IMR-90 (cell line): ENCODE measurements around the gene COG7. TPM values are rescaled to one million over a fixed set of nuclear protein-coding genes. Genes with fewer than 3 reads are reported as not detected.

Experiments
- ATAC-seq: fragments of 200-7000 bp; cut with Tn5 transposase; 2 replicates; pipeline ENCODE4 v1.9.1; 2020; ENCODE audit warnings: low read depth, mild to moderate bottlenecking, moderate library complexity
- BruUV-seq: library from RNA; stranded (reverse); fragments of 400-500 nt; replicated peaks from 2 replicates; lab custom pipeline; 2021; lab: Mats Ljungman, UMichigan
- CTCF ChIA-PET: fragments of 300-600 bp; formaldehyde crosslinking; extraction: SDS; loops from one replicate; lab custom pipeline; 2021; ENCODE audit warnings: antibody characterized with exemption; lab: Yijun Ruan, JAX
- POLR2A ChIA-PET: fragments of 300-600 bp; sonication (Branson Sonifier 250); formaldehyde crosslinking; loops from one replicate; lab custom pipeline; 2022; ENCODE audit warnings: antibody characterized with exemption; ENCODE audit not compliant: unreplicated experiment; lab: Charles Lee
- DNase-seq: peaks from one replicate; pipeline ENCODE4 v3.0.0; 2013
- H2AFZ ChIP-seq: replicated peaks from 2 replicates; pipeline ENCODE3; 2013; ENCODE audit warnings: low read length, mild to moderate bottlenecking; ENCODE audit not compliant: poor library complexity
- H2AK5ac ChIP-seq: 2 replicates; pipeline ENCODE4 v1.6.1; 2013; ENCODE audit warnings: low read depth, low read length, inconsistent platforms
- H2AK9ac ChIP-seq: replicated peaks from 2 replicates; pipeline ENCODE3; 2013; ENCODE audit warnings: mild to moderate bottlenecking, low read depth, low read length, moderate library complexity; ENCODE audit not compliant: poor library complexity
- H2BK120ac ChIP-seq: 2 replicates; pipeline ENCODE4 v1.6.1; 2013; ENCODE audit warnings: low read depth, low read length, inconsistent platforms
- H2BK15ac ChIP-seq: 3 replicates; pipeline ENCODE4 v1.6.1; 2013; ENCODE audit warnings: low read depth, low read length, inconsistent platforms
- H2BK20ac ChIP-seq: 2 replicates; pipeline ENCODE4 v1.6.1; 2013; ENCODE audit warnings: low read depth, mild to moderate bottlenecking, inconsistent platforms, low read length, moderate library complexity
- H2BK5ac ChIP-seq: 2 replicates; pipeline ENCODE4 v1.6.1; 2013; ENCODE audit warnings: mild to moderate bottlenecking, low read depth, low read length, inconsistent platforms; ENCODE audit not compliant: poor library complexity, severe bottlenecking
- H3K14ac ChIP-seq: replicated peaks from 2 replicates; pipeline ENCODE4 v1.6.1; 2013; ENCODE audit warnings: low read depth, low read length, inconsistent platforms
- H3K18ac ChIP-seq: 2 replicates; pipeline ENCODE4 v1.6.1; 2013; ENCODE audit warnings: low read depth, low read length, control low read depth
- H3K23ac ChIP-seq: 2 replicates; pipeline ENCODE4 v1.6.1; 2013; ENCODE audit warnings: low read depth, low read length, inconsistent platforms
- H3K27ac ChIP-seq: 2 replicates; pipeline ENCODE4 v1.5.1; 2013; ENCODE audit warnings: mild to moderate bottlenecking, control low read depth, low read length; ENCODE audit not compliant: insufficient read depth
- H3K27me3 ChIP-seq: 2 replicates; pipeline ENCODE4 v1.6.1; 2013; ENCODE audit warnings: low read length; ENCODE audit not compliant: control insufficient read depth, insufficient read depth
- H3K36me3 ChIP-seq: 2 replicates; pipeline ENCODE4 v1.6.1; 2013; ENCODE audit warnings: low read length, mixed read lengths; ENCODE audit not compliant: control insufficient read depth, insufficient read depth
- H3K4ac ChIP-seq: 2 replicates; pipeline ENCODE4 v1.6.1; 2013; ENCODE audit warnings: low read depth, low read length, inconsistent platforms
- H3K4me1 ChIP-seq: 2 replicates; pipeline ENCODE4 v1.6.1; 2013; ENCODE audit warnings: low read length, mixed read lengths; ENCODE audit not compliant: control insufficient read depth, insufficient read depth
- H3K4me2 ChIP-seq: 2 replicates; pipeline ENCODE4 v1.6.1; 2013; ENCODE audit warnings: low read depth, mild to moderate bottlenecking, control low read depth, low read length, moderate library complexity
- H3K4me3 ChIP-seq: 2 replicates; pipeline ENCODE4 v1.5.1; 2013; ENCODE audit warnings: low read depth, mild to moderate bottlenecking, control low read depth, low read length, moderate library complexity; ENCODE audit not compliant: insufficient read depth
- H3K56ac ChIP-seq: 2 replicates; pipeline ENCODE4 v1.6.1; 2013; ENCODE audit warnings: low read length, inconsistent platforms; ENCODE audit not compliant: insufficient read depth; ENCODE audit errors: extremely low read depth
- H3K79me1 ChIP-seq, 2 experiments: 2 replicates each; pipeline ENCODE4 v1.6.1; 2013; ENCODE audit warnings: low read length in 2 of 2, inconsistent platforms in 1 of 2, low read depth in 1 of 2
- H3K9ac ChIP-seq: 2 replicates; pipeline ENCODE4 v1.6.1; 2013; ENCODE audit warnings: low read depth, low read length, control low read depth
- H3K9me1 ChIP-seq: 2 replicates; pipeline ENCODE4 v1.6.1; 2013; ENCODE audit warnings: low read length, inconsistent platforms; ENCODE audit not compliant: insufficient read depth
- H3K9me3 ChIP-seq: 2 replicates; pipeline ENCODE4 v1.6.1; 2013; ENCODE audit warnings: low read length; ENCODE audit not compliant: control insufficient read depth, insufficient read depth
- H4K20me1 ChIP-seq: 2 replicates; pipeline ENCODE4 v1.6.1; 2013; ENCODE audit warnings: low read length, inconsistent platforms; ENCODE audit not compliant: insufficient read depth
- H4K5ac ChIP-seq: 2 replicates; pipeline ENCODE4 v1.6.1; 2013; ENCODE audit warnings: mild to moderate bottlenecking, low read depth, low read length, control low read depth
- H4K8ac ChIP-seq, 2 experiments: 2 replicates each; pipeline ENCODE4 v1.6.1; 2013; ENCODE audit warnings: low read depth in 2 of 2, low read length in 2 of 2, control low read depth in 1 of 2, inconsistent platforms in 1 of 2
- H4K91ac ChIP-seq: 2 replicates; pipeline ENCODE4 v1.6.1; 2013; ENCODE audit warnings: low read depth, low read length, inconsistent platforms; ENCODE audit not compliant: insufficient read depth
- BHLHE40 ChIP-seq: fragments of 150-350 bp; IDR thresholded peaks from 2 replicates; pipeline ENCODE4 v1.6.1; 2016; ENCODE audit warnings: mild to moderate bottlenecking, low read depth, low read length
- FOS ChIP-seq: fragments of 150-350 bp; IDR thresholded peaks from 2 replicates; pipeline ENCODE4 v1.6.1; 2016; ENCODE audit warnings: low read depth, low read length
- MAFK ChIP-seq: IDR thresholded peaks from 2 replicates; pipeline ENCODE4 v1.6.1; 2012; ENCODE audit warnings: low read depth, low read length, improper control_type of control experiment
- MAZ ChIP-seq: IDR thresholded peaks from 2 replicates; pipeline ENCODE4 v1.6.1; 2012; ENCODE audit warnings: low read depth, mild to moderate bottlenecking, low read length, improper control_type of control experiment, moderate library complexity, borderline replicate concordance
- NFE2L2 ChIP-seq: fragments of 150-350 bp; IDR thresholded peaks from 2 replicates; pipeline ENCODE4 v1.6.1; 2016; ENCODE audit warnings: low read depth, mild to moderate bottlenecking, low read length
- POLR2A ChIP-seq: IDR thresholded peaks from 2 replicates; pipeline ENCODE4 v1.6.1; 2012; ENCODE audit warnings: mild to moderate bottlenecking, low read depth, low read length
- RAD21 ChIP-seq: IDR thresholded peaks from 2 replicates; pipeline ENCODE4 v1.6.1; 2012; ENCODE audit warnings: low read length, improper control_type of control experiment
- RCOR1 ChIP-seq: IDR thresholded peaks from 2 replicates; pipeline ENCODE4 v1.6.1; 2012; ENCODE audit warnings: mild to moderate bottlenecking, low read length, improper control_type of control experiment; ENCODE audit not compliant: insufficient replicate concordance
- RFX5 ChIP-seq: IDR thresholded peaks from 2 replicates; pipeline ENCODE4 v1.8.0; 2012; ENCODE audit warnings: low read depth, mild to moderate bottlenecking, low read length, moderate library complexity
- SMC3 ChIP-seq: fragments of 150-350 bp; IDR thresholded peaks from 2 replicates; pipeline ENCODE4 v1.6.1; 2016; ENCODE audit warnings: low read depth, mild to moderate bottlenecking, antibody characterized with exemption, low read length, moderate library complexity
- WGBS, 2 experiments: methylation state at CpG; one replicate each; pipeline versions ENCODE4 v1.1.5 to v1.1.7; 2013; ENCODE audit warnings: missing lambda C conversion rate in 2 of 2; ENCODE audit not compliant: insufficient read length in 1 of 2; ENCODE audit errors: extremely low coverage in 2 of 2; 5-methylcytosine and 5-hydroxymethylcytosine counted together
- dilution Hi-C: fragments of 300-500 bp; cut with HindIII; formaldehyde crosslinking; loops from one replicate; pipeline ENCODE4 v1.14.3; 2018; ENCODE audit warnings: low sequenced_read_pairs; ENCODE audit not compliant: unreplicated experiment
- in situ Hi-C: fragments of 300-500 bp; cut with MboI; formaldehyde crosslinking; loops from 3 replicates; pipeline ENCODE4 v1.14.3; 2019; ENCODE audit warnings: low sequenced_read_pairs, inconsistent platforms, mixed read lengths
- intact Hi-C: fragments of 100-400 bp; cut with micrococcal nuclease; formaldehyde crosslinking; loops from 2 replicates; pipeline ENCODE4 v1.10.0; 2022
- polyA plus RNA-seq, 3 experiments: library from polyadenylated mRNA; depleted of rRNA; stranded (reverse); fragments of >200 nt; gene quantifications; 2 replicates each; pipeline ENCODE4 v1.2.3, GENCODE V29; 2012; ENCODE audit warnings: low replicate concordance in 1 of 3
- total RNA-seq: library from RNA; depleted of rRNA; stranded (reverse); fragments of >200 nt; gene quantifications from 2 replicates; pipeline ENCODE4 v1.2.3, GENCODE V29; 2012
- TF ChIP-seq, protein P1 (sequence below): conservative IDR thresholded peaks from 2 replicates; pipeline ENCODE4 v1.5.1; 2012; ENCODE audit warnings: mild to moderate bottlenecking, low read depth, low read length, improper control_type of control experiment

Gene COG7
- total and polyA plus RNA-seq, 2 of the 4 experiments (the other 2 are of a cell fraction), result 28.5 to 43.7 TPM

DNA sequence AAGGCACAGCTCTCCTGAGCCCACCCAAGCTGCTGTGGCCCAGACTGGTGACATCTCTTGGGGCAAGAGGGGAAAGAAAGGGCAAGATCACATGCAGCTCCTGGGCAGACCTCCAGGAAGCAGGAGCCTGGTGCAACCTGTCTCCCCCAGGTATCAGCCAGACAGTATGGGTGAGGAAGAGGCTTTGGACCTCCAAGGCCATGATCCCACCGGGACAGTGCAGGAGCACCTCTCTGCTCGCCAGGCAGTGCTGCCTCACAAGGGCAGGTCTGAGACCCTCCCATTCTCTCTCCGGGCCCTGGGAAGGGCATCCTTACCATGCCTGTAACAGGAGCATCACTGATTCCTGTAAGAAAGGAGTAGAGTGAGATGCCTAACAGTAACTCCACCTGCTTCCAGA lies 25.6 kb upstream of the COG7 start:
- Histone ChIP-seq H3K36me3 (peaks cover 56% of the 10 kb centered on the region), H3K14ac (no peak overlapping the region), H2AK5ac (no peak overlapping the region), H4K20me1 (no peaks in the 10 kb centered on the region), H3K4ac (no peak overlapping the region), H4K8ac (no peak overlapping the region), H3K56ac (no peak overlapping the region), H3K4me1 (no peaks in the 10 kb centered on the region), H3K9me3 (no peaks in the 10 kb centered on the region), H2AFZ (no peak overlapping the region), H2BK5ac (no peak overlapping the region), H3K4me2 (no peak overlapping the region), H3K4me3 (no peak overlapping the region), H2BK15ac (no peak overlapping the region), H4K5ac (no peak overlapping the region), H2AK9ac (no peak overlapping the region), H4K91ac (no peak overlapping the region), H3K9ac (no peak overlapping the region), H2BK120ac (no peak overlapping the region), H3K23ac (no peak overlapping the region), H3K79me1 (no peaks in the 10 kb centered on the region), H3K27ac (no peak overlapping the region), H3K18ac (no peak overlapping the region), H3K27me3 (no peaks in the 10 kb centered on the region), H3K9me1 (no peaks in the 10 kb centered on the region), H2BK20ac (no peak overlapping the region)
- DNase-seq (no peak), ATAC-seq (no peak)
- no TSS peak for BruUV-seq
- ChIA-PET CTCF (interaction anchor here (0.5 kb wide), 1 partner anchor 113 kb away, joined by 3 read pairs; no protein-coding TSS in a partner anchor), POLR2A (no interaction called here)
- intact Hi-C loops (no loop called here), in situ Hi-C loops (no loop called here), dilution Hi-C loops (no loop called here)
- TF ChIP-seq RAD21 (no peak), NFE2L2 (no peak), RFX5 (no peak), RCOR1 (no peak), BHLHE40 (no peak), MAFK (no peak), SMC3 (no peak), MAZ (no peak), FOS (no peak), POLR2A (no peak)
- TF ChIP-seq, protein P1, sequence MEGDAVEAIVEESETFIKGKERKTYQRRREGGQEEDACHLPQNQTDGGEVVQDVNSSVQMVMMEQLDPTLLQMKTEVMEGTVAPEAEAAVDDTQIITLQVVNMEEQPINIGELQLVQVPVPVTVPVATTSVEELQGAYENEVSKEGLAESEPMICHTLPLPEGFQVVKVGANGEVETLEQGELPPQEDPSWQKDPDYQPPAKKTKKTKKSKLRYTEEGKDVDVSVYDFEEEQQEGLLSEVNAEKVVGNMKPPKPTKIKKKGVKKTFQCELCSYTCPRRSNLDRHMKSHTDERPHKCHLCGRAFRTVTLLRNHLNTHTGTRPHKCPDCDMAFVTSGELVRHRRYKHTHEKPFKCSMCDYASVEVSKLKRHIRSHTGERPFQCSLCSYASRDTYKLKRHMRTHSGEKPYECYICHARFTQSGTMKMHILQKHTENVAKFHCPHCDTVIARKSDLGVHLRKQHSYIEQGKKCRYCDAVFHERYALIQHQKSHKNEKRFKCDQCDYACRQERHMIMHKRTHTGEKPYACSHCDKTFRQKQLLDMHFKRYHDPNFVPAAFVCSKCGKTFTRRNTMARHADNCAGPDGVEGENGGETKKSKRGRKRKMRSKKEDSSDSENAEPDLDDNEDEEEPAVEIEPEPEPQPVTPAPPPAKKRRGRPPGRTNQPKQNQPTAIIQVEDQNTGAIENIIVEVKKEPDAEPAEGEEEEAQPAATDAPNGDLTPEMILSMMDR, result no peak
- no CpG with 5 or more reads among the region's 3 CpGs for WGBS, 2 experiments
